TTC549 (cell line): ENCODE data around the gene LIN37.

Source experiments
- FAIRE-seq: peaks from 2 replicates; lab custom pipeline; 2012; peaks lifted over from hg19 to GRCh38; lab: Jason Lieb, UNC

LIN37 gene

GRCh38 chr19:35736913-35737886, 11.2 kb upstream of the LIN37 start:
- no peak for FAIRE-seq

- FAIRE-seq, result no peak
Measured at GRCh38 chr19:35738021-35738886, 10.1 kb upstream of the LIN37 start.

GRCh38 chr19:35738887-35739229, 9.5 kb upstream of the LIN37 start:
- no peak for FAIRE-seq

- no peak for FAIRE-seq
Measured at GRCh38 chr19:35739275-35740107, 8.9 kb upstream of the LIN37 start.

GRCh38 chr19:35740108-35740422, 8.3 kb upstream of the LIN37 start:
- FAIRE-seq, result no peak

- peak; percentile 56 for FAIRE-seq
Measured at GRCh38 chr19:35740423-35741202, 7.8 kb upstream of the LIN37 start.

GRCh38 chr19:35741203-35741515, 7.2 kb upstream of the LIN37 start:
- no peak for FAIRE-seq

- no peak for FAIRE-seq
Measured at GRCh38 chr19:35742121-35742724, 6.2 kb upstream of the LIN37 start, which contains the start of gene IGFLR1. TSS of gene IGFLR1 (minus strand) at chr19:35742452. CDS start at chr19:35741180, 1,272 bp downstream.

- FAIRE-seq, result no peak
Measured at GRCh38 chr19:35743640-35744429, 4.5 kb upstream of the LIN37 start.

GRCh38 chr19:35744430-35745327, 3.7 kb upstream of the LIN37 start:
- peak; percentile 56 for FAIRE-seq

- FAIRE-seq, result peak; percentile 94
Measured at GRCh38 chr19:35745328-35746086, 2.9 kb upstream of the LIN37 start, which contains the start of the genes PSENEN and U2AF1L4. TSS of gene PSENEN (plus strand) at chr19:35745651. CDS start at chr19:35745931, 280 bp downstream. TSS of gene U2AF1L4 (minus strand) at chr19:35745418. CDS start at chr19:35745391, 27 bp downstream.

GRCh38 chr19:35746087-35746462, 2.3 kb upstream of the LIN37 start:
- no peak for FAIRE-seq

GRCh38 chr19:35746531-35746930, 1.8 kb upstream of the LIN37 start:
- FAIRE-seq, result no peak

- no peak for FAIRE-seq
Measured at GRCh38 chr19:35750167-35750566, 1.8 kb downstream of the LIN37 start.

GRCh38 chr19:35751839-35752745, 3.7 kb downstream of the LIN37 start:
- FAIRE-seq, result no peak

- FAIRE-seq, result no peak
Measured at GRCh38 chr19:35752746-35753350, 4.5 kb downstream of the LIN37 start.
